ENCODE measurements around the gene HSD11B1L.
A peak's percentile ranks its signal among the peaks of the same experiment; 100 is the strongest.
"Not testable (repeated sequence)": the region's sequence is repeated elsewhere in the genome, so short reads cannot be mapped to it uniquely, and the experiment has no call there.

The HSD11B1L gene

DNA sequence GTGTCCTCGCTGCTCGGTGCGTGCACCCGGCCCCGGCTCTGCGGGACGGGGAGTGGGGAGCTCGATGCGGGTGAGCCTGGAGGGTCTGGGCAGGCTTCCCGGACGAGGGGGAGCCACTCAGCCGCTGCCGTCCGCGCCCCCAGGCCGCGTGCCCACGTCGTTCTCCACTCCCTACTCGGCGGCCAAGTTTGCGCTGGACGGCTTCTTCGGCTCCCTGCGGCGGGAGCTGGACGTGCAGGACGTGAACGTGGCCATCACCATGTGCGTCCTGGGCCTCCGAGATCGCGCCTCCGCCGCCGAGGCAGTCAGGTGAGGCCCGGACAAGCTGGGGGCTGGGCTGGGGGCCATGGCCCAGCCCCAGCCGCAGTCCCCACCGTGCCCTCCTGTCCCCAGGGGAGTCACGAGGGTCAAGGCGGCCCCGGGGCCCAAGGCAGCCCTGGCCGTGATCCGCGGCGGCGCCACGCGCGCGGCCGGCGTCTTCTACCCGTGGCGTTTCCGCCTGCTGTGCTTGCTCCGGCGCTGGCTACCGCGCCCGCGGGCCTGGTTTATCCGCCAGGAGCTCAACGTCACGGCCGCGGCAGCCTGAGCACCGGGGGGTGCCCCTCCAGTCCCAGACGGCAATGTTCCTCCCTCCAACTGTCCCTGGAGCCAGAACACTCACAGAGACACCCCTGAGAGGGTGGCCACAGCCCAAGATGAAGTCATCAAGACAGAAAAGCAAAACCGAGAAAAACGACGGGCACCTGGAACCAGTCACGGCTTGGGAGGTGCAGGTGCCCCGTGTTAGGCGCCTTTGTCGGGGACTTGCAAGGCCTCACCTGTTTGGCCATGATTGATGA lies 6.8 kb downstream of the HSD11B1L start:
- DNase-seq (ENCODE audit: low read depth in 2 of 2), result no peak

DNA sequence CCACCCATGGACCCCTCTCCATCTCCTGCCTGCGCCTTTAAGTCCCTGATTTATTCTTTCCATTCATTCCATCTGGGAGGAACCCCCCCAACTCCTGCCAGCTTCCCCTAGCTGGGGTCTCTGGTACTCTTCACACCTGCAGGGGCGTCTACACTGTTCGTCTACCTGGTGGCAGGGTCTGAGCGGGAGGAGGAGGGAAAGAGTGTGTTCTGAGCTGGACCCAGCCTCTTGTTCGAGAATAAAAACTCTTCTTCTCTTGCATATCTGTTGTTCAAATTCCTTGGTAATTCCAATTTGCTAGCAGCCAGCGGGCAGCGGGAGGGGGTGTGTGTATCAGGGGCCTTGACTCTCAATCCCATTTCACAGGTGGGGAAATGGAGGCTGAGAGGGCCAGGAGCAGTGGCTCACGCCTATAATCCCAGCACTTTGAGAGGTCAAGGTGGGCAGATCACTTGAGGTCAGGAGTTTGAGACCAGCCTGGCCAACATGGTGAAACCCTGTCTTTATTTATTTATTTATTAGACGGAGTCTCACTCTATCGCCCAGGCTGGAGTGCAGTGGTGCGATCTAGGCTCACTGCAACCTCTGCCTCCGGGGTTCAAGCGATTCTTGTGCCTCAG lies 7.5 kb downstream of the HSD11B1L start:
- not testable (repeated sequence) for DNase-seq (ENCODE audit: low read depth in 2 of 2)

DNA sequence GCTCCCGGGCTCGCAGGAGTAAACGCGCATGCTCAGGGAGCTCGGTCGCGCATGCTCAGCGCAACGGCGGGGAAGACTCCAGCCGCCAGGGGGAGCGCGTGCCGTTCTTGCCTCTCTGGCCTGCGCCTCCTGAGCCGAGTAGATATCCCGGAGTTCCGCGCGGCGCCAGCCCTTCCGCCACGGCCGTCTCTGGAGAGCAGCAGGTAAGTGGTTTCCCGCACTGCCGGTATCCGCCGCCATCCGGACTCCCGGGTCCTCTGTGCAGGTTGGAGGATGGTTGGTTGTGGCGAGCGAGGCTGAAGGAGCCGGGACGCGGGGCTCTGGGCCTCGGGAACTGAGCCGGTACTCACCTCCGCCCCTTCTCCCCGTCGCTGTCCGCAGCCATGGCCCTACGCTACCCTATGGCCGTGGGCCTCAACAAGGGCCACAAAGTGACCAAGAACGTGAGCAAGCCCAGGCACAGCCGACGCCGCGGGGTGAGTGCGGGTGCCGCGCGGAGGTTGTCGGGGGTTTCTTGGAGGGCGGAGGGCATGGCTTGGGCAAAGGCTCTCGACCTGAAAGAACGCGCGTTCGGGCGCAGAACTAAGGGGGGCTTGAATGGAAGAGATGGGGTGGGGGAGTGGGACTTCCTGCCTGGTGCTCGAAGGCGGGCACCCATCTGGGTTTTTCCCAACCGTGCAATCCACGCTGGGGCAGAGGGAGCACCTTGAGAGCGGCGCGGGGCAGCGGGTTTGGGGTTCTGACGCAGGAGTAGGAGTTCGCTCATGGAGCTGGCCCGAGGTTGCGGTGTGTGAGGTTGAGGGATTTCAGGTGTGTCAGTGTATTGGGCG lies 9.5 kb downstream of the HSD11B1L start, which contains the start of gene RPL36:
RPL36 (plus strand) TSS at position 171 of the 830 bp plus-strand sequence; CDS start at position 384, 213 bp downstream.
- peak; percentile 88 to 90 for DNase-seq (ENCODE audit: low read depth in 2 of 2)

DNA sequence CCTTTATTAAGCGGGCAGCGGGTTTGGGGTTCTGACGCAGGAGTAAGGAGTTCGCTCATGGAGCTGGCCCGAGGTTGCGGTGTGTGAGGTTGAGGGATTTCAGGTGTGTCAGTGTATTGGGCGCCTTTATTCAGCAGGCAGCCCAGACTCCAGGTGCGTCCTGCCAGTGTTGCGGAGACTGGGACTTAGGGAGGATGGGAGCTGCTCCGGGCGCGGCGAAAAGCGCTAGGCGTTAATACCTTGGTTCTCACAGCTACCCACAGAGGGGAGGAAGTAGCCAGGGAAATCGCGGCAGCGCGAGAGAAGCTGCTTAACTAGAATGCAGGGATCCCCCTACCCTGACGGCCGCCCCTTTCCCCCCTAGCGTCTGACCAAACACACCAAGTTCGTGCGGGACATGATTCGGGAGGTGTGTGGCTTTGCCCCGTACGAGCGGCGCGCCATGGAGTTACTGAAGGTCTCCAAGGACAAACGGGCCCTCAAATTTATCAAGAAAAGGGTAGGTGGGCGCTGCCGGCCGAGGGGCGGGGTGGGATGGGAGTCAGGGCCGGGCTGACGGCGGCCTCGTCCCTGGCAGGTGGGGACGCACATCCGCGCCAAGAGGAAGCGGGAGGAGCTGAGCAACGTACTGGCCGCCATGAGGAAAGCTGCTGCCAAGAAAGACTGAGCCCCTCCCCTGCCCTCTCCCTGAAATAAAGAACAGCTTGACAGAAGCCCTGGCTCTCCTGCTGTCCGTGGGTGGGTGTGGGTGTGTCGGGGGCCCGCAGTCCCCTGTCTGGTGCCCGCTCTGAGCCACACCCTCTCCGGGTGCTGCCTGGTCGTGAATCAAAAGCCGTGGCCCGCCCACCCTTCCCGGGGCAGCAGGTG lies 10.4 kb downstream of the HSD11B1L start:
- no peak for DNase-seq (ENCODE audit: low read depth in 2 of 2)

DNA sequence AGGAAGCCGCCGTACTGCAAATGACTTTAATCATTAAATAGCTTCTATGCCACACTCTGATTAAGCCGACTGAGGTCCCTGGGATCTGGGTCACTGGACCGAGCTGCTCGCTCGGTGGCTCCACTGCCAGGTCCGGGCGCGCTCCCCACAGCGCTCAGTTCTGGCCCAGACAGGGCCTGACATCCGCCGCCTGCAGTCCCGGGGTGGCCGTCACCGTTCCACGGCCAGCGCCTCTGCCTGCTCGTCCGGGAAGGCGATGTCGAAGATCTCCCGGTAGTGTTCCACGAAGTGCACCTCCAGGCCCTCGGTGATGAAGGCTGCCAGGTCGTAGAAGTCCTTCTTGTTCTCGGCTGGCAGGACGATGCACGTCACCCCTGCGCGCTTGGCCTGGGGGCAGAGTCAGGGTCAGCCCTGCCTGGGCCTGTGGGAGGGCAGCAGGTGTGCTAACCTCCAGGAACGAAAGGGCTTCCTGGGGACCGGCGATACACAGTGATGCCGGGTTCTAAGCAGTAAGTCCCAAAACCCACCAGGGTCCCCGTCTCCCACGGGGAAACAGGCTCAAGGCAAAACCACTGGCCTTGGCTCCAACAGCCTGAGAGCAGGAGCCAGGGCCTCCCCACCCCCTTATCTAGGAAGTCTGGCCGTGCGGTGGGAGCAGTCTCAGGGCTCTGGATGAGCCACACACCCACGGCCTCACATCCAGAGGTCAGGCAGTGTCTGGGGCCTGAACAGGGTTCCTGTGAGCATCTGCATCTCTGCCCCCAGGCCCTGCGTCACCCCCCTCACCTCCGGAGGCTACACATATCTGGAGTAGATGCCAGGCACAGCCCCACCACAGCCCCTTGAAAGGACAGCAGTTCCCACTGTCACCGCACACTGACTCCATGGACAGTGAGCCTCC lies 11.2 kb downstream of the HSD11B1L start:
- DNase-seq (ENCODE audit: low read depth in 2 of 2), result no peak

DNA sequence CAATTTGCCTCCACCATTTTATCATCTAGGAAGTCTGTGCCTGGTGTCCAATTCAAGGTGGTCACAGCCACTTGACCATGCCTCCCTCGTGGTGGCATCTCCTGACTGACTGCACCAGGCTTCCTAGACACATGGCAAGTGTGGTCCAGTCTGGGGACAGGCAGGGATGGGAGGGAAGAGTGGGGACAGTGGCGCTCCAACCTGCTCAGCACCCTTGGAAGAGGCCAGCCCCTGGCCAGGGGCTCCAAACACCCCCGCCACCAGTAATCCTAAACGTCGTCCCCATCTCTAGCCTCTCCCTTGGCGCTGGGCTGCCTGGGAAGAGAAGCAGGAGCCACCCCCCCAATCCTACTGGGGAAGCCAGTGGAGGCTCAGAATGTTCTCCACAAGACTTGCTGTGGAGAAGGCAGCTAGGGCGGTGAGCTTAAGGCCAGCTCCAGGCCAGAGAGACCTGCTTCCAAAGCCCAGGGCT lies 11.9 kb downstream of the HSD11B1L start:
- DNase-seq (ENCODE audit: low read depth in 2 of 2), result no peak

DNA sequence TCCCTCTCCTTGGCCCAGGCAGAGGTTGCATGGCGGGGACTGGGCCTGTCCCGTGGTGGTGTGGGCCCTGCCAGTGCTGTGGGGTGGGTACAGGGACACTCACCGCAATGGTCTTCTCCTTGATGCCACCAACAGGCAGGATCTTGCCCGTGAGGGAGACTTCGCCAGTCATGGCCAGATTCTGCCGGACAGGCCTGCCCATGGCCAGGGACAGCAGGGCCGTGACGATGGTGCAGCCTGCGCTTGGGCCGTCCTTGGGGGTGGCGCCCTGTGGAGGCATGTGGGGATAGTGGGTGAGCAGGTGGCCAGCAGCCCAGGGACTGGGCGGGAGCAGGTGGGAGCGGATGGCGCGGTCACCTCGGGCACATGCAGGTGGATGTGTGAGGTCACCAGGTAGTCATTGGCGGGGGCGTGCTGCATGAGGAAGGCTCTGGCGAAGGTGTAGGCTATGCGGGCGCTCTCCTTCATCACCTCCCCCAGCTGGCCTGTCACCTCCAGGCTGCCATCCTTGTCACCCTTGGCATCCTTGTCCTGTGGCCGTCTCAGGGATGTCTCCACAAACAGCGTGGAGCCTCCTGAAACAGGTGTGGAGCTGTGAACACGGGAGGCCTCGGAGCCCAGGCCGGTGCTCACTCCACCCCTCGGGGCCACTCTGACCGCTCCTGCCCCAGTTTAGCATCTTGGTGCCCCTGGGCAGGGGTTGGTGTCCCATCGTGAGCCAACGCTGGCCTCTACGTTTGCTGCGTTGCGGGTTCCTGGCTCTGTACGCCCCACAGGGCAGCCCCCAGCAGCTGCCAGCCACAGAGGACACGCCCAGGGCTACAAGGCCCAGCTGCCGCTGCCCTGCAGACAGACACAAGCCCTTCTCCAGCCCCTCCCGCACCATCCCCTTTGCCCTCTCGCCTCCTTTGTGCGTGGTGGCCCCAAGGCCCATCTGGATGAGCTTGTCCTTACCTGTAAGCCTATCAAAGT lies 12.7 kb downstream of the HSD11B1L start:
- DNase-seq (ENCODE audit: low read depth in 2 of 2), result no peak

DNA sequence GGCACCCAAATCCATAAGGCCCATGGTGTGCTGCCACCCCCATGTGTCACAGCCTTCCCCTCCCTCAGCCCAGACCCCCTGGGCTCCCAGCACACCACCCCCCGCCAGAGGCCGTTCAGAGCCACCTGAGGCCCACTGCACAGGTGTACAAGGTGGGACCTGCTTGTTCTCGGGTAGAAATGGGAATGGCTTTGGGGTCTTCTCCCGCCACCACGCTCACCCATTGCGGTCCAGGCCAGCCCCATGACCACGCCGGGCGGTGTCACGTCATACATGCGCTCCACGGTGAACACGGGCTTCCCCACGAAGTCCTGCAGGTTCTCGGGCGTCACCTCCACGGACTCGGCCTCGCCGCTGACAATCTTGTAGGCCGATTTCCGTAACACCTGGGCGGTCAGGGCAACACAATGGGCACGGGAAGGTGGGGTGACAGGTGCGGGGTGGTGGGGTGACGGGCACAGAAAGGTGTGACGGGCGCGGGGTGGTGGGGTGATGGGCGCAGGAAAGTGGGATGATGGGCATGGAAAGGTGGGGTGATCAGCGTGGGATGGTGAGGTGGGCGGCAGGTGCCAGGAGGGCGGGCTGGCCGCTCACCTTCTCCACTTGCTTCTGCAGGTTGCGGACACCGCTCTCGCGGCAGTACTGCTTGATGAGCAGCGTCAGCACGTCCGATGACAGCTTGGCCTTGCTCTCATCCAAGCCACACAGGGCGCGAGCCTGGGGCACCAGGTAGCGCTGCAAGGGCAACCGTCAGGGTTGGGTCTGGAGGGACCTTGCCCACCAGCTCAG lies 13.5 kb downstream of the HSD11B1L start:
- DNase-seq (ENCODE audit: low read depth in 2 of 2), result no peak

DNA sequence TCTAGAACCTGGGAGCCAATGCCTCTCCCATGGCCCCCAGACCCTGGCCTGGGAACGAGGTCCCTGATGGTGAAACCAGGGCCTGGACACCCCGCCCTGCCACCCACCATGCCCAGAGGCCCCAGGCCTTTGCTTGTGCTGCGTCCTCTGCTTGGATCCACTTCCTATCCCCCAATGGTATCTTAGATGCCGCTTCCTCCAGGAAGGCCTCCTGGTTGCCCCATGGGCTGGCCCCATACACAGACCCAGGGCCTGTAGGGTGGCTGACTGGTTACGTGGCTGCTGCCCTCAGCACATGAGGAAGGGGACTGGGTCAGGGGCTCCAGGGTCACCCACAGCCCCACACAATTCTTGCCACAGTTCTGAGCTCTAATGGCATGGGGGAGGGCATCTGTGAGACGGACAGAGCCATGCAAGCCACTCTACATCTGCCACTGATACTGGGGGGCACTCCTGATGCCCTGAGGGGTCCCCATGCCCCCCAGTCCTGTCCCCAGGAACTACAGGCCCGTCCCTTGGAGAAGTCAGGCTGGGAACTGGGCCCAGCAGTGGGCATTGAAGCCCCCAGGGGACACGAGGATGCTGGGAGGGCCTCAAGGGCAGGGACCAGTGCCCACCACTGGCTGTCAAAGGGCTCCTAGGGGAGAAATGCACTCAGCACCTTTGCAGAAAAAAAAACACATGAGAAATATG lies 14.3 kb downstream of the HSD11B1L start:
- no peak for DNase-seq (ENCODE audit: low read depth in 2 of 2)

DNA sequence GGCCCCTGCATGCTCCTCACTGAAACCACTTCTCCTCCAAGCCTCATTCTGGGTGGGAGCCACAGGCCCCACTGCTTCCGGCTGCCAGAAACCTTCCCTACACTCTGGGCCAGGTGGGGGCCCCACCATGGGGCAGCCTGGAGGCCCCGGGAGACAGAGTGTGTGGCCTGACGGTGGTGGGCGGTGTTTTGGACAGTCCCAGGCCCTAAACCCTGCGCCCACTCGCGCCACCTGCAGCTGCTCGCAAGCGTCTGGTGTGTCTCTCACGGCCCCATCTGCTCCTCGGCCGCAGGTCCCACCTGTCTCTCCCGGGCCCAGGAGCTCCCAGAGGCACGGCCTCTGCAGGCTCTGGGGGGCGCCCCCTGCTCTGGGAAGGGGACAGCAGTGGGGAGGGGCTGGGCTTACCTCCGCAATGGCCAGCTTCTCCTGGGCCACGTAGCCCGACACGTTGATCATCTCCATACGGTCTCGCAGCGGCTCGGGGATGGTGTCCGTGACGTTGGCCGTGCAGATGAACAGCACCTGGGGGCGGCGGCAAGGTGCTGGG lies 14.9 kb downstream of the HSD11B1L start:
- DNase-seq (ENCODE audit: low read depth in 2 of 2), result no peak

DNA sequence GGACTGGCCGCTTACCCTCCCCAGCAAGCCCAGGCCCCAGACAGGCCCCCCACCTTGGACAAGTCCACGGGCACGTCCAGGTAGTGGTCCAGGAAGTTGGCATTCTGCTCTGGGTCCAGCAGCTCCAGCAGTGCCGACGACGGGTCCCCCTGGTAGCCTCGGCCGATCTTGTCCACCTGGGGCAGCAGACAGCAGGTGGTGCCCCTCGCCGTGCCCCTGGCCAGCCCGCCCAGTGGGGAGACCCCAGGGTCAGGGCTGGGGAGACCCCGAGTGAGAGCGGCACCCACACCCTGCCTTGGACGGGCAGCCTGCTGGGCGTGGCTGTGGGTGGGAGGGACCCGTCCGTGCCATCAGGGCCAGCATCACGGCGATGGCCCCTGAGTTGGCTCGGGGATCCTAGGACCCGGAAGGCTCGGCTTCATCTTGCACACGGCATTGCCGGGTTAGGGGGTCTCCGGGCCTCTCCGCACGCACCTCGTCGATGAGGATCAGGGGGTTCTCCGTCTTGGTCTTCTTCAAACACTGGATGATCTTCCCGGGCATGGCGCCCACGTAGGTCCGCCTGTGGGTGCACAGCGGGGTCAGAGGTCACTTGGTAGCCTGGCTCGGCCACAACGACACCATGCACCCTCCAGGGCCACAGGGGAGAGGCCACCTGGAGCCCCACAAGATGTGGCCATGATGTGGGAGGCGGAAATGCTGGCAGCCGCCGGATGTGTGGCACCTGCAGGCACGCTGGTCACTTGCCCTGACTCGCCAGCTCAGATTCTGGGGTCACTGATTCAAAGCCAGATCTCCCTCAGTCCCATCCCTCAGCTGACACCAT lies 15.6 kb downstream of the HSD11B1L start:
- no peak for DNase-seq (ENCODE audit: low read depth in 2 of 2)

DNA sequence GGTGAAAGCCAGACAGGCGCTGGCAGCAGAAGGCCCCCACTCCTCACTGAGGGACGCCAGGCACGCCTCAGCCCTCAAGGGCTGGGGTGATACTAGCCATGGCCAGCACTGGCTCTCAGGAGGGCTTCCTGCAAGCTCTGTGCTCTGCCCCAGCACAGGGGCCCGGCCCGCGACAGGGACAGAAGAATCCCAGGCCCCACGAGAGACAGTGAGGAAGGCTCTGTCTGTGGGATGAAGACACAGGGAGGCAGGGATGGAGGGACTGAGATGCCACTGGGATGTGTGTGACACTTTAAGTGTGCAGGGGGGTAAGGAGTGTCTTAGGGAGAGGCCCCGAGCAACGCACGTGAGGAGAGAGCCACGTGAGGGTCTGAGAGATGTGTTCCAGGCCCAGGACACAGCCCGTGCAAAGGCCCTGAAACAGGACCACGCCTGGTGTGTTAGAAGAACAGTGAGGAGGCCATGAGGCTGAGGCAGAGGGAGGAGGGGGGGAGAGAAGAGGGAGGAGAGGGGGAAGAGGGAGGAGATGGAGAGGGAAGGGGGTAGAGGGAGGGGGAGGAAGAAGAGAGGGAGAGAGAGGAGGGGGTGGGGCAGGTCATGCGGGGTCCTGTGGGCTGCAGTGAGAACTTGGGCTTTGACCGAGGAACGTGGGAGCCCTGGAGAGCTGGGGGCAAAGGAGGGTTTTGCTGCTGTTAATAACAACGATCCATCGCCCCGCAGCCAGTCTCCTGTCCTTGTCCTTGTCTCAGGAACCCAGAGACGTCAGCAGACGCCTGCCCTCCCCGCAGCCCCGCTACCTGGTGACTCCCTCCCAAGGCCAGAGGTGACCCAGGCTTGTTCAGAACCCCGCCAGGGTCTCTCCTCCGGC lies 16.4 kb downstream of the HSD11B1L start:
- no peak for DNase-seq (ENCODE audit: low read depth in 2 of 2)

DNA sequence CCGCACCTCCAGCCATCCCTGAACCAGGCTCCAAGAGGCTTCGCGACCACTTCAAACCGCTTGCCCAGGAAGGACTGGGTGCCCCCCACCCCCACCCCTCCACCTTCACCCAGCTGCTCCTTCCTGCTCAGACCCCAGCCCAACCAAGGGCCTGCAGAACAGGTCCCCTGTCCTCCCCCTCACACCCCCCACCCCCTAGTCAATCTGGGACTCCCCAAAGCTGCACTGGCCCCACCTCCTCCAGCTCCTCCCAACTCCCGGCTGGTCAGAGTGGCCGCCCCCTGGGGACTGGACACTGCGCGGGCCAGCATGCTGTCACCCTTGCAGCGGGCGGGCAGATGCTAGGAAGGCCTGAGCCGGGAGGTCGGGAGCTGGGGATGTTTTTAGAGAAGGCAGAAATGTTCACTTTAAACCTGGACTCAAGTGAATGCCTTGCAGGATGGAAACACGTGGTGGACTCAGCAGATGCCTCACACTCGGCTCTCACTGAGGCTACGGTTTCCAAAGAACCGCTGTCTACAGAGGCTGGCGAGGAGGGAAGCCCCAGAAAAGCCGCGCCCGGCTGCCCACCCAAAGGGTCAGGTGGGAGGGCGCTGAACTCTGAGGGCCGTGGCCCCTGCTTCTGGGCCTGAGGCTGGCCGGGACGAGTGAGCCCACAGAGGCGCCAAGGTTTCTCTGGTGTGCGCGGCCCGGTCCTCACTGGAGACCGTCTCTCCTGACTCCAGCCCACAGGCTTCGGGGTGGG lies 17.2 kb downstream of the HSD11B1L start:
- DNase-seq (ENCODE audit: low read depth in 2 of 2), result no peak

DNA sequence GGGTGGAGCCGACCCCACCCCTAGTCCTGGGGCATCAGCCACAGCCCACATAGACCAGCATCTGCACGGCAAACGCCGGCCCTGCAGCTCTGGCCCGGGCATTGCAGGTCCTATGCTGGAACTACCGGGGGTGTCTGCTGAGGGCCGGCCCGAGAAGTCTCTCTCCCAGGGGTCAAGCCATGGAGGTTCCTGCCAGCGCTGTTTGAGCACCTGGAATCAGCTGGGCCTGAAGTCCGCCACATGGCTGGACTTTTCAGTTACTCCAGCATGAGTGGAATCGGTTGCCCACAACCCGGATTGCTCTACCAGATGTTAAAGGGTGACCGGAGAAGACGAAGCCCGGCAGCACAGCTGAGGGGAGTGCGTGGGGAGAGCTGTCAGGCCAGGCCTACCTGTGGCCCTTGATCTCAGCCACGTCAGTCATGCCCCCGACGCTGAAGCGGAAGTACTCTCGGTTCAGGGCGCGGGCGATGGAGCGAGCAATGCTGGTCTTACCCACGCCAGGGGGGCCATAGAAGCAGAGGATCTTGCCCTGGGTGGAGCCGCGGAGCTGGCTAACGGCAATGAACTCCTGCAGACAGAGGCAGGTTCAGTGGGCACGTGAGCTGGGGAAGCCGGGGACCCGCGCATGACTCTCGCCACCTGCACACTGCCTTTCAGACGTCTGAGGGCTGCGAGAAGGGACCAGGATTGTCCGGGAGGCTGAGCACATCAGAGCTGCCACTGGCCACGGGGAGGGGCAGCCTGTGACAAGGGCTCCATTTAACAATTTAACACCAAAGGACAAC lies 18.0 kb downstream of the HSD11B1L start:
- DNase-seq (ENCODE audit: low read depth in 2 of 2), result no peak
